HG03575 (cell line): ENCODE data around the gene ARPC5L.
"Not testable (repeated sequence)": the region's sequence is repeated elsewhere in the genome, so short reads cannot be mapped to it uniquely, and the experiment has no call there.

Experiments
- ATAC-seq: cut with Tn5 transposase; IDR thresholded peaks from one replicate; pipeline ENCODE4 v1.9.1; 2021; ENCODE audit not compliant: unreplicated experiment, insufficient number of reproducible peaks, low FRiP score; ENCODE audit errors: extremely low read depth

ARPC5L gene

DNA sequence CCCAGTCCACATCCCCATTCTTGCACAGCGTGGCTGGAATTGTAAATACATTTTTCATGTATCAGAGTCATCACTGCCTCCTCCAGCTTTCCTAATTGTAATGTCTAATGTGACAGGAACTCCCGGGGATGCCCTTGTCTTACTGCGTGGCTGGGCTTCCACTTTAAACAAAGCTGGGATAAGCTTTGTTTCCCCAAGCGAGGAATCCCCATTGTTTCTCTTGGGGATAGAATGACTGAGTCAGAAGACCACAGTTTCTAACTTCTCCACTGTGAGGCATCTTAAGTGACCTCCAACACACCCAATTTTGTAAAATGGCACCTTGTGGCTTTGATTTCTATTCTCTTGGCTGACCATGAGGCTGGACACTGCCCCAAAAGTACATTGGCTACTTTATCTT is 22.4 kb downstream of the ARPC5L start:
- no peak for ATAC-seq

DNA sequence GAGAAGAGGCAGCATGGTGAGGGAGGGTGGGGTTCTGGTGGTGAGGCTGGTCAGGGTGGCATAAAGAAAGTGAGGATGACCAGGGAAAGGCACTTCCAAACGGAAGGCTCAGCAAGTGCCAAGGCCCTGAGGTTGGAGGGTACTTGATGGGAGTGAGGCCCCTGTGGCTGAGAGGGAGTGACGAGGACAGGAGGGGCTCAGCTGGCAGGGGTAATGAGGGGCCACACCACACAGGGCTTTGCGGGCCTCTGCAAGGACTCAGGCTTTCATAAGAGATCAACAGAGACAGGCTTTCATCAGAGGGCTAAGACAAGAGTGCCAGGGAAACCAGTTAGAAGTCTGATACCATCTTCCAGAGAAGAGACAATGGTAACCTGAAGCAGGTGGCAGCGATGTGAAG is 23.6 kb downstream of the ARPC5L start:
- ATAC-seq: no peak

DNA sequence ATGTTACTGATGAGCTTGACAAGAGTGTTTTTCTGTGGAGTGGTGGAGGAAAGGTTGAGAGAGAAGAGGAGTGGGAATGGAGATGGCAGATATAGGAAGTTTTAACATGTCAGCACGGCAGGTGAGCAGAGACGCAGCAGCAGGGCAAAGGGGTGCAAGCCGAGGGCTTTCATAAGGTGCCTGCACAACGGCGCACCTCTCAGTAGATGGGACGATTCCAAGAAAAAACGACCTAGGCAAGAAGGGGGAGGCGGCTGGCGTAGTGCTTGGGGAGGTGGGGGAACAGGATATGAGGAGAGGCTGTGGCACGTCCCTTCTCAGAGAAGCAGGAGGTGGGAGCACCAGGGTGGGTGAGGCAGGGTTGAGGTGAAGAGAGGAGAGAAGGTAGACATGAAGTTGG is 24.5 kb downstream of the ARPC5L start:
- ATAC-seq: no peak

DNA sequence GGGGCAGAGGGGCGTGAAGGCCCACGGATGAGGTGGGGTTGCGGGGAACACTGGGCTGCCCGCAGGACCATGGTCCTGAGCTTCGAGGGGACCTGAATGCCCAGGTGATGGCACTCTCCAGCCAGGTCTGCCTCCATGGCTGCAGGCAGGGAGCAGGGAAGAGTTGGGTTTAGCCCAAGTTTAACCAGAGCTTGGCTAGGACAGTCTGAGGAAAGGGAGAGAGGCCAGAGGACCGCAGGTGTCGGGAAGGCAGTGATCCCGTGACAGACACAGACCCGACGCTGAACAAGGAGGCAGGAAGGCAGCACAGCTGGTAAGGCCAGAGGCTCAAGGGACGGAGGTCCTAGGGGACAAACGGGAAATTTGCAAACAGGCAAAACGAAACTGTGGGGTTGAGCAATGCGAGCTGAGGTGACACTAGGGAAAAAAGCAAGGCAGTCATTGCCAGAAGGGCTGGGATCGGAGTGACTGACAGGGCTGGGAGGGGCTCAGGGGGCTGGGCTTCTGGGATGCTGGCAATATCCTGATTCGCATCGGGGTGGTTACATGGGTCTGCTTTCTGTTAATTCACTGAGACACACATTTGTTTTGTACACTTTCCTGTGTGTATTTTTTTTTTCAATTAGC is 25.0 kb downstream of the ARPC5L start:
- no peak for ATAC-seq

DNA sequence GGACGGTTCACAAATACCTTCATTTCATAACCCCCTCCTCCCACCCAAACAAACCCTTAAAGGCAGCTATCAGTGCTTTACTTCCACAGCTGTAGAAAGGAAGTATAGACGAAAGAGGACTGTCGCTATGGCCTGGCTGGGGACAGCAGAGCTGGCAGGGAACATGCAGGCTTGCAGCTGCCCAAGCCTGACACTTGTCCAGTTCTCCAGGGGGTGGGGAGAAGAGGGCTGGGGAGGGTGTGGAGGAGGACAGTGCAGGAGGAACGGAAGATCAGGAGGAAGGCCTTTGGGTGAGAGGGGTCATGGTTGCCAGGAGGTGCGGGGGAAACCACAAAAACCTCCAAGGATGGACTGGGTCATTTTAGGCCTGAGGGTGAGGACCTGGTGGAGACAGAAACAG is 25.9 kb downstream of the ARPC5L start:
- ATAC-seq: no peak

DNA sequence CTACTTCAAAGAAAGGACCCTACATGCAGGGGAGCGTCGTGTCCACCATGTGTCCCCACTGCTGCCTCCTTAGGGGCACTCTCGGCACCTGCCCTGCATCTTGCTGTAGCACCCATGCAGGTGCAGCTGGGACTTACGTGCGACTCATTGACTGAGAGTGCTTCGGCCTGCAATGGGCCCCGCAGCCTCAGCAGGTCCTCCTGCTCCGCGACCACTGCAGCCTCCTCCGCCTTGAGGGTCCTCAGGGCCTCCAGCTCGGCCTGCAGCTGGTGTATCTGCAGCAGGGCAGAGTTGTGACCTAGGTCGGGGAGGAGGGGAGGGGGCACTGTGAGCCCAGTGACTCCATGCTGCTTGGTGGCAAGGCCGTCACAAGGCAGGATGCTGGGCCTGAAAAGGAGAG is 27.1 kb downstream of the ARPC5L start:
- no peak for ATAC-seq

DNA sequence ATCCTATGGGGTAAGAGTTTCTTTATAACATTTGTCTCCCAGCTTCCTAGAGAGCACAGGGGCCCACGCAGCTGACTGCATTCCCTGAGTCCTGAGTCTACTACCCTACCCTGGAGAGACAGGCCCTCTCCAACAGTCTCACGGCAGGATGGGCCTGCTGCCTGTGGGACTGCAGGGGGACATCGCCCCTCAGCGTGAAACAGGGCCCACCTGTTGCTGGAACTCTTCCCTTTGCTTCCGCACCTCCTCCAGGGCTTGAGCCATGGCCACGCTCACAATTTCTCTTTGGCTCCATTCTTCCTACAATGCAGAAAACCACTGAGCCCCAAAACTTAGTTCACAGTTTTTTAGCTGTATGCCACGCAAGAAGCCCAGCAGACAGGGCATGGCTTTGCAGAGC is 28.2 kb downstream of the ARPC5L start:
- no peak for ATAC-seq

DNA sequence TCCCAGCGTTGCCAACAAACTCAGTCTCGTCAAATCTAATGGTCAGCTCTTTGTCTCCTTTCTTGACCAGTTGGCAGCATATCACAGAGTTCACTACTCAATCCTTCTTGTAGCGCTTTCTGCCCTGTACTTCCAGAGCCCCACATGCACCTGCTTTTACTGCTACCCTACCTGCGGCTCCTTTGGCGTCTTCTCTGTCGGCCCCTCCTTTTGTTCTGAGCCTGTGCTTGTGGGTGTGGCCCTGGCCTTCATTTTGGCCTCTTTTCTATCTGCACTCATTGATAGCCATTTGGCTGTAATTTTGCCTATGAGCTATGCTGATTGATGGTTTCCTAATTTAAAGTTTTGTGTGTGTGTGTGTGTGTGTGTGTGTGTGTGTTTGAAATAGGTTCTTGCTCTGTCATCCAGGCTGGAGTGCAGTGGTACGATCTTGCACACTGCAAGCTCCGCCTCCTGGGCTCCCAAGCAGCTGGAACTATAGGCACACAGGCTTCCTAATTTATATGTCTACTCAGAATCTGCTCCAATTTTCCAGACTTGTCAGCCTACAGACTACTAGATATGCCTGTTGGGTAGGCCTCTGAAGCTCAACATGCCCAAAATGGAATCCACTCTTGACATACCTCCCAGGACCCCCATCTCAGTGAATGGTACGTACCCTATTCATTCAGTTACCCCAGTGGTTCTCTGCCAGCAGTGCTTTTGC is 32.3 kb downstream of the ARPC5L start:
- ATAC-seq: no peak

DNA sequence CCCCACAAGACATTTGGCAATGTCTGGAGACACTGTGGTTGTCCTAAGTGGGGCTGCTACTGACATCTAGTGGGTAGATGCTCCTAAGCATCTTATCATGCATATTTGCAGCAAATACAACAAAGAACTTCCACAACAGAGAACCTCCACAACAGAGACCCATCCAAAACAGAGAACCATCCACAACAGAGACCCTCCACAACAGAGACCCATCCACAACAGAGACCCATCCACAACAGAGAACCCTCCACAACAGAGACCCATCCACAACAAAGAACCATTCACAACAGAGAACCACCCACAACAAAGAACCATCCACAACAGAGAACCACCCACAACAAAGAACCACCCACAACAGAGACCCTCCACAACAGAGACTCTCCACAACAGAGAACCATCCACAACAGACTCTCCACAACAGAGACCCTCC is 32.8 kb downstream of the ARPC5L start:
- ATAC-seq: no peak

DNA sequence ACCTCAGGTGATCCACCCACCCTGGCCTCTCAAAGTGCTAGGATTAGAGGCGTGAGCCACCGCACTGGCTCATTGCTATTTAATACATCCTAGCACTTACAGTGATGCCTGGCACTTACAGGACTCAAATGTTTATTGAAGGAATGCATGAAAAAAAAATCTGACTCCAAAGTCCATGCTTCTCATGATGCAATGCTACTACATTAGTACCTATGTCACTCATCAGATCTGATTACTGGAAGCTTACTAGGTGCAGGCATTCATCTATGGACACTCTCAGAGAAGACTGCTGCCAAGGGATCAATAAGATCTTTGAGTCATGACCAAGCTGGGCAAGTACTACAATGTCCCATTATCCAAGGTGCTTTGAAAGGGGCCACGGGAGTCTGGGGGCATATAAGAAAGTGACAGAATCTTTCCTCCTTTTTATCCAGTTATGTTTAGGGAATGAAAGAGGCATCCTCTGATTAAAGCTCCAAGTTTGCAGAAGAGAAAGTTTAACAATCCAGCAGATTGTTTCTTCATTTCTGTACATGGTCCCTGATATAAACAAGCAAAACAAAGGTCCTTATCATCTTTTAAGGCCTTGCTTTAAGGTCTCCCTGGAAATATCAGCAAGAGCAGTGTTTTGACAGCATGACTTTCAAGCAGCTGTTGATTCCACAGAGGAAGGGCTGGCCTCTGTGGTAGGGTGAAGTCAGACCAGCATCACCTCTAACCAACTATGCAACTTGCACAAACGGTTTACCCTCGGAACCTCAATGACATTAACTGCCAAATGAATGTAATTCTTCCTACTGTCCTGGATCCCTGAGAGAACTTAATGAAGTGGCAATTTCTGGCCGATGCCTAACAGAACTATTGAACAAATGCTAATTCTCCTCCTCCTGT is 35.9 kb downstream of the ARPC5L start:
- ATAC-seq: no peak

DNA sequence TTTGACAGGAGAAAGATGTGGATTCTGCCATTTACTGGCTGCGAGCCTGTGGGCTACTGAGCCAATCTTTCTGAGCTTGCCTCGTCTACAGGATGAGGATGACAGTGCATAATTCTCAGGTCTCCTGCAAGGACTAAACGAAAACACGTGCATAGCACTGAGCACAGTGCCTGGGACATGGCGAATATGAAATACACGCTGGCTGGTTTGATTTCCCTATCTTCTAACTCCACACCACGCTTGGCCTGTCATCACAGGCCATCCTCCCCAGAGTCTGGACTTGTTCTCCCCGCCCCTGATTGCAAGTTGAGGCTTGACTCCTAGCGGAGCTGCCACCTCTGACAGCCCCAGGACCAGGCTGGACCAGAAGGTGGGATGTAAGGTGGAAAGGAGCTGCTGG is 37.9 kb downstream of the ARPC5L start:
- ATAC-seq: no peak

DNA sequence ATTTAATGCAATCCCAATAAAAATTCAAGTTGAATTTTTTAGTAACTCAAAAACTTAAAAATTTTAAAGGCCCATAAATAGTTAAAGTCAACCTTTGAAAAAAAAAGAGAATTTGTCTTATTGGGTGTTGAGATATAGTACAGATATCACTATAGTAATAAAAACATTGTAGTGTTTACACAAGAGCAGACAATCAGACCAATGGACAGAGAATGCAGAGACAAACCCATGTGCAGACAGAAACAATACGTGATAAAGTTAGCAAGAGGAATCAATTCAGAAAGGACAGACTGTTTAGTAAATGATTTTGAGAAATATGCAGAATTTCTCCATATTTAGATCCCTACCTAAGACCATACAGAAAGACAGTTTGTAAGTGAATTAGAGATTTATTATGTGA is 45.0 kb downstream of the ARPC5L start:
- no peak for ATAC-seq

DNA sequence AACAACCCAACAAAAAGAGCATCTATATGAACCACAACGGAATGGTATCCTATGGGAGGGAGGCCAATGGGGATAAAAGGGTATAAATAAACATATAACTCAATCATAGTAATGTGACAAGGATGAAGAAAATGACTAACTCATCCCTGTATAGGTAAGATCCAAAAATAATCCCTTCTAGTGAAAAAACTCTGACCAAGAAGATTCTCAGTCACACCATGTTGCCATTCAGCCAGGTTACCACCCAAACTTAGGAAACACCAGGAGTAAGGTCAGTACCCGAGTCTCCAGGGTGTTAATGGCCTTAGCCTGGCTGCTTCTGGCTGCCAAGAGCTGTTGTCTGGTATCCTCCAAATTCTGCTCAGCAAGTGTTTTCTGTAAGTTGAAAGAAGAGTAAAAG is 46.2 kb downstream of the ARPC5L start:
- no peak for ATAC-seq

DNA sequence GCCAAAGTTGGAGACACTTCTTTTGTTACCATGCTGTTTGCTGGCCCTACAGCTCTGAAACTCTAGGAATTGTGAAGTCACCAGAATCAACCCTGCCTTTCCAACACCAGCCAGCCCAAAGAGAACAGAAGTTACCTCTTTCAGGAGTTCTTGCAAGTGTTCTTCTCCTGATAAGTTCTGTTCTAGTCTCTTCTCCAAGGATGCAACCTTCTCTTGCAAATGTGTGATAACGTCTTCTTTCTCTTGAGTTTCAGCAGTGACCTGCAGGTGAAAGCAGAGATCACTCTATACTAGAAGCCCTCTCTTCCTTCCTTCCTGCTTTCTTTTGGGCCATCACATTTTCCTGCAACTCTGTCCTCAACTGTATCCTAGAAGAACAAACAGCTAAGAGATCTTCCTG is 49.8 kb downstream of the ARPC5L start:
- ATAC-seq: no peak

DNA sequence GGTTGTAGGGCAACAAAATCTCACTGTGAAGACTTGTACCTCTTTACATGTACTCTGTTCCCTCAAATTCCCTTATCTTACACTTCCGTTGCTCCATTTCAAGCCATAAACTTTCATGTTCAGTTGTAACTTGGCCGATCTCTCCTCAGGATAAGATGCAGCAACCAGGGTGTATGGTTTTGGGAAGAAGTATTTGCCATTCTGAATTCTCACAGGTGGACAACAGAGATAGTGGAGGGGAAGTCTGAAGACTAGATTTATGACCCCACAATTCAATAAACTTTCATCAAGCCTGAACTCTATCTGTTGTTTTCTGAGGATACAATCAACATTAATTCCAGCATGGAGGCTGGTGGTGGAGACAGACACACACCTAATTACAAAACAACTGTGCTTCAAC is 51.4 kb downstream of the ARPC5L start:
- no peak for ATAC-seq

DNA sequence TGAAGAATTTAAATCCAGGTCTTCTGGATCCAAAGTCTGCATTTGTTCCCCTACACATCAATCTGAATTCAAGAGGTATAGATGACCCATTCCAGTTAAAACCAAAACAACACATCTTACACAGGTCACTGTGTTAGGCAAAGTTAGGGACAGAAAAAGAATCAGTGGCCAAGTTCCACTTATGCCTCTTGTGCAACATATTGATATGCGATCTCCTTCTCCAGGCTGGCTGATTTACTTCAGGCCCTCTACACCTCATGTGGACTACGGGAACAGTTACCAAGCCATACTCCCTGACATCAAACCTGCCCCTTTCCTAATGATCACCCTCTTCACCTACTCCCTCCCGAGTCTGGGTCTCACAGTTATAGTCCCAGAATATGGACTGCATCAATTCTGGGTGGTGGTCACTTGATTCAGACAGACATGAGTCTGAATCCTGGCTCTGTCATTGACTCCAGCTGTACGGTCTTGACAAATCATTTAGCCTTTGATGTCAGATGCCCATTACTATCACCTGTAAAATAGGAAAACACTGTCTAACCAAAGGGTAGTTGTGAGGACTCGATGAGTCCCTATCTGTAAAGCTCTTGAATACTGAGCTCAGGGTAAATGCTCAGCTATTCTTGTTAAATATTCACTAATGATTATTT is 52.9 kb downstream of the ARPC5L start:
- no peak for ATAC-seq

DNA sequence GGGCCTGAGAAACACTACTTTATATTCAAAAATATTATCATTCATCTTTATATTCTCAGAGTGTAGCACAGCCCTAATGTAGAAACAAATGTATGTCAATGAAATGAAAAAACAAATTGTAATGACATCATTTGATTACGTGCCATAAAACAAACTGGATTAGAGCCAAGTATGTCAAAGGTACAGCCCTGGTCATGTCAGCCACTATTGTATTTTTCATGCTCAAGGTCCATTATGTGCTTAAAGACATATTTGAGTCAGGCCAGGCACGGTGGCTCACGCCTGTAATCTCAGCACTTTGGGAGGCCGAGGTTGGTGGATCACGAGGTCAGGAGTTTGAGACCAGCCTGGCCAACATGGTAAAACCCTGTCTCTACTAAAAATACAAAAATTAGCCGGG is 58.5 kb downstream of the ARPC5L start:
- not testable (repeated sequence) for ATAC-seq
